Hepatocyte (in vitro differentiated cells): ENCODE results near the gene TNS3. TPM values are rescaled to one million over a fixed set of nuclear protein-coding genes. Genes with fewer than 3 reads are reported as not detected.
A peak's percentile ranks its signal among the peaks of the same experiment; 100 is the strongest.

ENCODE experiments used
- DNase-seq: peaks from one replicate; pipeline ENCODE4 v3.0.0-alpha.2; 2016; ENCODE audit warnings: low spot score
- H2AFZ ChIP-seq: fragments of 200-600 bp; sonication (generic); 2 replicates; pipeline ENCODE4 v1.6.0; 2016; ENCODE audit warnings: antibody characterized with exemption, mild to moderate bottlenecking
- H3K27ac ChIP-seq: fragments of 200-600 bp; sonication (generic); 2 replicates; pipeline ENCODE4 v1.5.1; 2016; ENCODE audit warnings: mild to moderate bottlenecking
- H3K27me3 ChIP-seq: fragments of 200-600 bp; sonication (generic); 2 replicates; pipeline ENCODE4 v1.6.1; 2016
- H3K36me3 ChIP-seq: fragments of 200-600 bp; sonication (generic); replicated peaks from 2 replicates; pipeline ENCODE4 v1.5.1; 2016; ENCODE audit warnings: low read depth; ENCODE audit not compliant: insufficient read depth
- H3K4me1 ChIP-seq: fragments of 200-600 bp; sonication (generic); 2 replicates; pipeline ENCODE4 v1.5.1; 2016; ENCODE audit warnings: mild to moderate bottlenecking, moderate library complexity; ENCODE audit not compliant: insufficient read depth
- H3K4me2 ChIP-seq: fragments of 200-600 bp; sonication (generic); 2 replicates; pipeline ENCODE4 v1.6.0; 2016
- H3K4me3 ChIP-seq: fragments of 200-600 bp; sonication (generic); 2 replicates; pipeline ENCODE4 v1.5.1; 2016; ENCODE audit warnings: mild to moderate bottlenecking
- H3K79me2 ChIP-seq: fragments of 200-600 bp; sonication (generic); 2 replicates; pipeline ENCODE4 v1.6.0; 2017; ENCODE audit warnings: mild to moderate bottlenecking
- H3K9me2 ChIP-seq: fragments of 200-600 bp; sonication (generic); replicated peaks from 2 replicates; pipeline ENCODE4 v1.6.0; 2017; ENCODE audit warnings: mild to moderate bottlenecking; ENCODE audit not compliant: insufficient read depth
- H3K9me3 ChIP-seq: fragments of 200-600 bp; sonication (generic); 2 replicates; pipeline ENCODE4 v1.5.1; 2016; ENCODE audit warnings: low read depth, mild to moderate bottlenecking
- H4K20me1 ChIP-seq: fragments of 200-600 bp; sonication (generic); 2 replicates; pipeline ENCODE4 v1.6.0; 2016; ENCODE audit warnings: mild to moderate bottlenecking; ENCODE audit not compliant: insufficient read depth, poor library complexity, severe bottlenecking
- CTCF ChIP-seq: fragments of 200-600 bp; sonication (generic); IDR thresholded peaks from 2 replicates; pipeline ENCODE4 v1.5.1; 2016; ENCODE audit warnings: antibody characterized with exemption, mild to moderate bottlenecking; ENCODE audit not compliant: poor library complexity
- EZH2 ChIP-seq: fragments of 200-600 bp; sonication (generic); IDR thresholded peaks from 2 replicates; pipeline ENCODE4 v1.6.1; 2016; ENCODE audit warnings: antibody characterized with exemption, mild to moderate bottlenecking, borderline replicate concordance
- EZH2phosphoT487 ChIP-seq: fragments of 200-600 bp; sonication (generic); IDR thresholded peaks from one replicate; pipeline ENCODE4 v1.6.1; 2018; ENCODE audit warnings: antibody characterized with exemption, mild to moderate bottlenecking, low read depth, moderate library complexity; ENCODE audit not compliant: unreplicated experiment, severe bottlenecking
- WGBS: methylation state at CpG from one replicate; pipeline ENCODE4 v1.1.6; 2016; ENCODE audit warnings: low lambda C conversion rate; ENCODE audit errors: missing lambda C conversion rate; 5-methylcytosine and 5-hydroxymethylcytosine counted together
- polyA plus RNA-seq: library from polyadenylated mRNA; unstranded; fragments of >200 nt; fragmentation: Nextera tagmentation; extraction: Ambion mirVana; gene quantifications from 2 replicates; pipeline ENCODE4 v1.2.1, GENCODE V29; 2016
- total RNA-seq: library from RNA; depleted of rRNA; stranded (reverse); fragments of >200 nt; gene quantifications from 2 replicates; pipeline ENCODE4 v1.2.3, GENCODE V29; 2014

Gene TNS3
- total and polyA plus RNA-seq, 2 experiments from 2014 or later, result 30.0 to 73.3 TPM

GRCh38 chr7:47327346-47327697 is 254.6 kb downstream of the TNS3 start:
- no peaks in the 10 kb centered on the region for H4K20me1 ChIP-seq
- H3K27me3 ChIP-seq, result no peaks in the 10 kb centered on the region
- H3K27ac ChIP-seq, result peak overlapping the region; percentile 94
- WGBS, result 56% methylated on average over 7 of the region's 7 CpGs
- no peak for DNase-seq
- H3K9me2 ChIP-seq, result no peaks in the 10 kb centered on the region
- peaks cover 36% of the 10 kb centered on the region for H3K4me1 ChIP-seq
- H3K36me3 ChIP-seq, result no peaks in the 10 kb centered on the region
- no peak overlapping the region for H2AFZ ChIP-seq
- H3K4me3 ChIP-seq, result no peak overlapping the region
- H3K4me2 ChIP-seq, result peak overlapping the region; percentile 75
- no peak for TF ChIP-seq CTCF
- TF ChIP-seq EZH2, result no peak
- TF ChIP-seq EZH2phosphoT487, result no peak
- H3K9me3 ChIP-seq, result no peaks in the 10 kb centered on the region
- H3K79me2 ChIP-seq, result peaks cover 44% of the 10 kb centered on the region

- TF ChIP-seq EZH2 (no peak), CTCF (no peak), EZH2phosphoT487 (no peak)
- Histone ChIP-seq H4K20me1 (no peaks in the 10 kb centered on the region), H3K27me3 (no peaks in the 10 kb centered on the region), H3K4me1 (peaks cover 36% of the 10 kb centered on the region), H2AFZ (no peak overlapping the region), H3K9me3 (no peaks in the 10 kb centered on the region), H3K4me3 (no peak overlapping the region), H3K9me2 (no peaks in the 10 kb centered on the region), H3K4me2 (peak overlapping the region; percentile 75), H3K79me2 (peaks cover 40% of the 10 kb centered on the region), H3K27ac (peak overlapping the region; percentile 94), H3K36me3 (no peaks in the 10 kb centered on the region)
- DNase-seq, result peak; percentile 71
- 58% methylated on average over 8 of the region's 8 CpGs for WGBS
These were observed 255.1 kb downstream of the TNS3 start for GRCh38 chr7:47326808-47327207.

- DNase-seq, result peak; percentile 68
- H3K4me1 ChIP-seq, result peaks cover 36% of the 10 kb centered on the region
- WGBS, result 69% methylated on average over 2 of the region's 2 CpGs
- H2AFZ ChIP-seq, result no peak overlapping the region
- no peaks in the 10 kb centered on the region for H3K9me2 ChIP-seq
- H4K20me1 ChIP-seq, result no peaks in the 10 kb centered on the region
- H3K4me3 ChIP-seq, result no peak overlapping the region
- H3K27me3 ChIP-seq, result no peaks in the 10 kb centered on the region
- no peaks in the 10 kb centered on the region for H3K9me3 ChIP-seq
- peaks cover 39% of the 10 kb centered on the region for H3K79me2 ChIP-seq
- H3K4me2 ChIP-seq, result peak overlapping the region; percentile 75
- no peaks in the 10 kb centered on the region for H3K36me3 ChIP-seq
- H3K27ac ChIP-seq, result peak overlapping the region; percentile 94
- TF ChIP-seq CTCF (peak; percentile 28), EZH2phosphoT487 (no peak), EZH2 (no peak)
These were observed 255.7 kb downstream of the TNS3 start for GRCh38 chr7:47326220-47326619.

GRCh38 chr7:47325337-47325736 is 256.6 kb downstream of the TNS3 start:
- Histone ChIP-seq H3K4me1 (peaks cover 36% of the 10 kb centered on the region), H3K9me2 (no peaks in the 10 kb centered on the region), H3K9me3 (no peaks in the 10 kb centered on the region), H4K20me1 (no peaks in the 10 kb centered on the region), H3K27ac (peak overlapping the region; percentile 94), H3K36me3 (no peaks in the 10 kb centered on the region), H3K4me3 (no peak overlapping the region), H2AFZ (no peak overlapping the region), H3K27me3 (no peaks in the 10 kb centered on the region), H3K4me2 (peak overlapping the region; percentile 28), H3K79me2 (peaks cover 38% of the 10 kb centered on the region)
- TF ChIP-seq EZH2, result no peak
- TF ChIP-seq CTCF, result no peak
- TF ChIP-seq EZH2phosphoT487, result no peak
- WGBS, result 52% methylated on average over 6 of the region's 6 CpGs
- DNase-seq, result peak; percentile 31
